ENCODE measurements around the gene MRPL22.
"Not testable (repeated sequence)": the region's sequence is repeated elsewhere in the genome, so short reads cannot be mapped to it uniquely, and the experiment has no call there.

The MRPL22 gene

DNA sequence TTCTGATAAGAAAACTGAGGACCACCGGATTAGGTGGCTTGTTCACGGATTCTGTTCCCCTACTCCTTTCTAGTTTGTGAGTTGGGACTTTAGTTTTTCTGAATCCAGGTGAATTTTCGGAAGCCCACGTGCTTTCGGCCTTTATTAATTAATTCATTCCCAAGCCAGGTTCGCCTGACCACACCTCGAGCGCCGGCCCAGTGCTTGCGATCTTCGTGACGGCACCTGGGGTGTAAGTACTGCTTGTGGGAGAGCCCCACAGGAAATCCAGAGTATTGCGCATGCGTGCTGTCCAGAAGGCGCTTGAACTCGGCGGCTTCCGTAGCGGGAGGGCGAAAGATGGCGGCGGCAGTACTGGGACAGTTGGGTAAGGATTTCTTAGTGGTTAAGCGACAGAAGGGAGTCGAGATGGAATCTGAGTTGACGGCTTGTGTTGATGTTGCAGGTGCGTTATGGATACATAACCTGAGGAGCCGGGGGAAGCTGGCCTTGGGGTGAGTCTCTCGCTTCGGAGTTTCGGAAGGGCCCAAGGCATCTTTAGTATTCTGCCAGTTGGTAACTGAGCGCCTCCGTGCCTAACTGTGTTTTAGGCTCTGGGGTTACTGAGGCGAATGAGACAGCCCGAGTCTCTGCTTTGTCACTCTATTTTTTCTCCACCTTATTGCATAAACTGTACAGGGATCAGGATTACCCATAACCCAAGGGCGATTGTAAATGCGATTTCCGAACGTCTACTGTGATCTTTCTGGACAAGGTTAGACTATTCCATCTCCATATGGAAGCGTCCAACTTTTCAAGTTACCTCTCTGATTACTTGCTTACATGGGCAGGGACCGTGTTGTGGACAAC lies at the start of gene MRPL22:
Gene MRPL22 (plus strand): TSS at position 302 of the 849 bp plus-strand sequence. CDS start 38 bp downstream, at position 340.
- DNase-seq (ENCODE audit: low read depth) = peak; percentile 78

DNA sequence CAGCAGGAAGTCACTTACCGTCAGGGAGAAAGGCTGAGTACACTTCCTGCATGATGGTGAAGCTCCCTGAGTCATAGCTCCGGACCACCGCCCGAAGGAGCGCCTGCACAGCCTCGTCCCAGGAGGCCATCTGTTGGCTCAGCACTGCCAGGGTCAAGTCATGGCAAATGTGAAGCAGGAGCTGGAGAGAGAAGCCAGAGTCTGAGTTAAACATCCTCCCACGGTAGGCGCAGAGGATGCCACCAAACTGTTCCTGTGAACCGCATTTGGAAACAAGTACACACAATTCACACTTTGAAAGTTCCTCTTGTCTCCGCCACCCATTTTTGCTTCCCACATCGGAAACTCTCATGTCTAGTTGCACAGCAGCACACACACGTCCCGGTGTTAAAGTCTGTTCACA lies 48.5 kb upstream of the MRPL22 start:
- DNase-seq (ENCODE audit: low read depth) = no peak

DNA sequence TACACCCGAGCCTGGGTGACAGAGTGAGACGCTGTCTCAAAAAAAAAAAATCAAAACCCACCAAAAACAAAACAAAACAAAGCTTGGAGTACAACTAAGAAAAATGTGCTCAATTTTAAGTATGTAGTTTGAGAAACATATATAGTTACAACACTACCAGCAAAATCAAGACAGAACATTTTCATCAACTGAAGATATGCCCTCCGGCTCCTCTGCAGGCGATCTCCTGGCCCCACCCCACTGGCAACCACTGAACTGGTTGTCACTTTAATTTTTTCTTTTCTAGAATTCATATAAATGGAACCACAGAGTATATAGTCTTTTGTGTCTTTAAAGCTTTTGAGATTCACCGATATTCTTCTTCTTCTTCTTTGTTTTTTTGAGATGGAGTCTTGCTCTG lies 47.5 kb upstream of the MRPL22 start:
- no peak for DNase-seq (ENCODE audit: low read depth)

DNA sequence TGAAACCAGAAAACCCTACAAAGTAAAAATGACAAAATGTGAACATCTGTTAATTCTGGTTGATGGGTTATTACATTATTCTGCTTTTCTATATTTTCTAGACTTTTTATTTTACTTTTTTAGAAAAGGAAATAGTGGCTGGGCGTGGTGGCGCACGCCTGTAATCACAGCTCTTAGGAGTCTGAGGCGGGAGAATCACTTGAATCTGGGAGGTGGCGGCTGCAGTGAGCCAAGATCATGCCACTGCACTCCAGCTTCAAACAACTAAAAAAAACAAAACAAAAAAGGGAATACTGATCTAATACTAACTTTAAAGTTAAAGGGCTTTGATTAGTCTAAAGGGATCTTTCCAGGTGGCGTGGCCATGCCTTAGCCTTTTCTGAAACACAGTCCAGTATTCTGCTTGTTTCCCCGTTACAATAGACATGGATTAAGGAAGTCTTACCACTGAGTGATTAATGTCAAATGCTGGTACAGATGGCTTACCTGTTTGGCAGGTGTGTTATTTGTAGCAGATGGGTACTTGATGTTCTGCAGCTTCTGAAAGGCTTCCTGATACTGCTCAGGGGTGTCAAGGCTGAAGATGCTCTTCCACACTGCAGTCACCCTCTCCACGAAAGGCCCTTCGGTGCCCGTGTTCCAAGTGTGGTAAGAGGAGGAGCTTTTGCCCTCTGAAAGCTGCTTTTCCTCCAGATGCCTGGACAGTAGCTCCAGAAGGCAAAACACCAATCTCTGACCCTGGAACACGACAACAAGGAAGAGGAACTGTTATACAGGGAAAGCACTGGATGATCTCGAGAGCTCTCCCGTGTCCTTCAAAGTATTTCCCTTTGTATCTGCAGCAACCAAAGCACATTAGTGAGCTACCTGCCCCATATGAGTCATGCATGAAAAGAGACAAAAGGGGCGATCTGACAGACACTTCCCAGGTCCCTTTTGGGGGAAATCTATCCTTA lies 45.0 kb upstream of the MRPL22 start:
- DNase-seq (ENCODE audit: low read depth) = no peak

DNA sequence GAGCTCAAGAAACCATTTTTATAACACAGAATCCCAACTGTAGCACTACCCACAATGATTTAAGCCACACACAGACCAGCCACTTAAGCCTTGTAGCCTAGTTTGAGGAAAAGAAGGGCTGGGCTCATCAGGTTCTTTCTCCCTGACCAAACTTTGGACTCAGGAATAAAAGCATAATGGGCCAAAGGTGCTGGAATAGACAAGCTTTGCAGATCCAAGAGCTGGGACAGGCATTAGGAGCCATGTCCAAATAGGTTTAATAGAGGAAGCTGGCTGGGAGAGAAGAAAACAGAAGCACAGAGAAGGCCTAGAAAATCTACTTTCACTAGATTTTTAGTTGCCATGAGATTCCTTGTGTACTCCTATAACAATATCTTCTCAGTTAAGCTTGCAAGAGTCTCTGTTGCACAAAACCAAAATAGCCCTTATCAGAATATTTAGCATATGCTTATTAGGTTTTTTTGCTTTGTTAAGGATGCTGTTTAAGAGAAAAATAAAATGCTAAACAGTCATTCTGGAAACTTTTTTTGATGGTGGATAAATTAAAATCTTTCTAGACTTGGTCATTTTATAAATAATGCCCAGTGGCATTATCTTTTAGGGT lies 44.2 kb upstream of the MRPL22 start:
- DNase-seq (ENCODE audit: low read depth) = no peak

DNA sequence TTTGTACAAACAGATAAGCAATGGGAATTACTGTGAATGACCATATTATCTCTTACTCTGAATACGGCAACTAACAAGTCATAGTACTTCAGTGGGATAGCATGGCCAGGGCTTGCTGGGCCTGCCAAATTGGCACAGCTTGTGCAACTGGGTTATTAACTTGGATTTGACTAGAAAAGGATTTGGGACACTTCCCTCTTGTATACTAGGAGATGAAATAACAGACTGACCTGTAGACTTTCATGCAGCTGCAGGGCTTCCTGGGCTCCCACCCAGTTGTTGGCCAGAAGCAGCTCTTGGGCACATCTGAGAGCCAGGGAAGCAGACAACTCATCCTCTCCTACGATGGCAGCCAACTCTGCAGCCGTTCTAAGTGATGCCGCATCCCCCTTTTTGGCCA lies 42.7 kb upstream of the MRPL22 start:
- DNase-seq (ENCODE audit: low read depth) = no peak

DNA sequence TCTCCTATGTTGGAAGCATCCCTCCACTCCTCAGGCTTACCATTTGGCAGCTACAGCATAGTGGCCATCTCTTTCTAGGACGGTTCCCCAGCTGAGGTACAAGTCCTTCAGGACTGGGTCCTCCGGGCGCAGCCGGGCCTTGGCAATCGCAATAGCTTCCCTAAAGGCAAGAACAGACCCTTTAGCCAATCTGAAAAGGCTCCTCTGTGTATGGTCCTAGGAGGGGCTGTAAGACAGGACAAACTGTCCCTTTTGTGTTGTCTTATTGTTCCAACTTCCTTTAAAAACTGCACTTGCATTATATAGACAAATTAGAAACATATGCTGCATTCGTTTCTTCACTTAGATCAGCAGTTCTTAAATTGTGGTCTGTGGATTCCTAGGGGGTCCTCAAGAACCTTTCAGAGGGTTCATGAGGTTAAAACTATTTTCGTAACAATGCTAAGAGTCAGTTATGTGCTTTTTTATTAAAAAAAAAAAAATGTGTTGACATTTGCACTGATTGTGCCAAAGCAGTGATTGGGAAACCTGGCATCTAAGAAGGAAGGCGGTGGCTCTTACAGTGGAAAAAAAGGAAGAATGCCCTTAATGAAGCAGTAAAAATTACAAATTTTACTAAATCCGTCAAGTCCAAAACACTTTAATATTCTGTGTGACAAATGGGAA lies 41.6 kb upstream of the MRPL22 start:
- DNase-seq (ENCODE audit: low read depth) = no peak

DNA sequence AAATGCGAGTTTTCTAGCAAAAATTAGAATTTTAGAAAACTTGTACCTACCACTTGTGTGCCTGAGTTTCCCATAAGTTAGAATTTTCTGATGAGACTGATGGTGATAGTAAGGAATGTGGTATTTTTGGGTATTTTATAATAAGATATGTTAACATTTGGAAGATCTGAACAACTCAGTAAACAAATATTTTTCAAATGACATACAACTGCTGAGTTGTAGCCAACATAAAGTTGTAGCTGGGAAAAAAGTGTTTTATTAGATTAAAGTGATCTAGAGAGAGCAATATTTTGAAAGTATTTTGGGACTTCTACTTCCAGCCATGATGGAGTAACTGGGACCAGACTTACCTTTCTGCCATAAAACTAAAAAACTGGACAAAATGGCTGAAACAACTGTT lies 40.8 kb upstream of the MRPL22 start:
- DNase-seq (ENCODE audit: low read depth) = no peak

DNA sequence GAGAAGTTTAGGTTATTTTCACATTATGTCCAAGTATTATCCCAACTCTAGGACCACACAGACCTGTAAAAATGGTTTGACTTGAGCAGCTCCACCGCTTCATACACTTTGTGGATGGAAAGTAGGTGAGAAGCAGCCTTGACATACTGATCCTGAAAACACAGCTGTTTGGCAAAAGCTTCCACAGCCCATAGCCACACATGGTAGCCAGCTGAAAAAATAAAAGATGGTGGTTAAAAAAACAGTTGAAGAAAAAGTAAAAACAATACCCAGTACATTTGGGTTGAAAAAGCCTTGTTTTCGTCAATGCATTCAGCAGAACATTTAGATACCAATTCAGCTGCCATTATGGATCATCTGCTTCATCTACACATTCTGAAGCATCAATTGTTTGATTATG lies 39.6 kb upstream of the MRPL22 start:
- no peak for DNase-seq (ENCODE audit: low read depth)

DNA sequence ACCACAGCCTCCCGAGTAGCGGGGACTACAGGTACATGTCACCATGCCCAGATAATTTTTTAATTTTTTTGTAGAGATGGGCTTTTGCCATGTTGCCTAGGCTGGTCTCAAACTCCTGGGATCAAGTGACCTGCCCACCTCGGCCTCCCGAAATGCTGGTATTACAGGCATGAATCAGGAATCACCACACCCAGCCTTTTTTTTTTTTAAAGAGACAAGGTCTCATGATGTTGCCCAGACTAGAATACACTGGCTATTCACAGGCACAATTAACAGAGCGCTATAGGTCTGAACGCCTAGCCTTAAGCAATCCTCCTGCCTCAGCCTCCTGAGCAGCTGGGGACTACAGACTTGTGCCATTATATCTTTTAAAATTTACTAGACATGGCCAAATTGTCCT lies 39.0 kb upstream of the MRPL22 start:
- DNase-seq (ENCODE audit: low read depth) = no peak

DNA sequence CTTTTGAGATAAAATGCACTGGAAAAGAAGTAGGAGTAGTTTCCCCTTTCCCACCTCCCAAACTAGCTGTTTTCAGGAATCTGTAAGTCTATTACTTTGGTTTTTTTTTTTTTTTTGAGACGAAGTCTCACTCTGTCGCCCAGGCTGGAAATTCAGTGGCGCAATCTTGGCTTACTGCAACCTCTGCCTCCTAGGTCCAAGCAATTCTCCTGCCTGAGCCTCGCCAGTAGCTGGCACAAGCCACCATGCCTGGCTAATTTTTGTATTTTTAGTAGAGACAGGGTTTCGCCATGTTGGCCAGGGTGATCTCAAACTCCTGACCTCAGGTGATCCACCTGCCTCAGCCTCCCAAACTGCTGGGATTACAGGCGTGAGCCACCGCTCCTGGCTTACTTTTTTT lies 35.3 kb upstream of the MRPL22 start:
- DNase-seq (ENCODE audit: low read depth) = not testable (repeated sequence)

DNA sequence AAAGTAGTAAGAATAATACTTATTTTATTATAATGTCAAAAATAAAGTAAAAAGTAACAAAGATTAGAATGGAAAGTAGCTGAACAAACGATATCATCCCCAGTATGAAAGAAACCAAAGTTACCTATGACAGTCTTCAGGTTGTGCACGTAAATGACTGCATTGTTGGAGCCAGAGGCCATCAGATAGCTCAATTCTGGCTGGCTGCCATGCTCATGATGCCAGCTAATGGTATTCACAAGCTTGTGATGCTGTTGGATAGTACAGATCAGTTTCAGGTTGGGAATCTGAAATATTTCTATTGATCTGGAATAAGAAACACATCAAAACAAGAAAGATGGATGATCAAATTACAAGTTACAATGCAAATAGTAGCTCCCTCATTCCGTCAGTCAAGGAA lies 24.0 kb upstream of the MRPL22 start:
- no peak for DNase-seq (ENCODE audit: low read depth)

DNA sequence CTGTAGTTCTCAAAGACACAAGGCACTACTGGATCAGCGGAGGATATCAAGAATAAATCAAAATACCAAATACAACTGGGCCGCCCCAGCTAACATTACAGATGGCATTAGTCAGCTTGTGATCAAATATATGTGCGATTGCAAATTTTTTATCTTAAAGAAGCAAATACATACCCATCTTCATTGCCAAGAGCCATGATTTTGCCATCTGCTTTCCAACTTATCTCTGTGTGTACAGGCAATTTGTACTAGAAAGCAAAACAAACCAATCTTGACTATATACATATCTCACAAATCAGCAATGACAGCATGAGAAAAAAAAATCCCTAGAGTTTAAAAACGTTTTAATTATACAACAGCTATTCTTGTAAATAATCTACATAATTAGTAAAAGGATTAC lies 23.1 kb upstream of the MRPL22 start:
- no peak for DNase-seq (ENCODE audit: low read depth)

DNA sequence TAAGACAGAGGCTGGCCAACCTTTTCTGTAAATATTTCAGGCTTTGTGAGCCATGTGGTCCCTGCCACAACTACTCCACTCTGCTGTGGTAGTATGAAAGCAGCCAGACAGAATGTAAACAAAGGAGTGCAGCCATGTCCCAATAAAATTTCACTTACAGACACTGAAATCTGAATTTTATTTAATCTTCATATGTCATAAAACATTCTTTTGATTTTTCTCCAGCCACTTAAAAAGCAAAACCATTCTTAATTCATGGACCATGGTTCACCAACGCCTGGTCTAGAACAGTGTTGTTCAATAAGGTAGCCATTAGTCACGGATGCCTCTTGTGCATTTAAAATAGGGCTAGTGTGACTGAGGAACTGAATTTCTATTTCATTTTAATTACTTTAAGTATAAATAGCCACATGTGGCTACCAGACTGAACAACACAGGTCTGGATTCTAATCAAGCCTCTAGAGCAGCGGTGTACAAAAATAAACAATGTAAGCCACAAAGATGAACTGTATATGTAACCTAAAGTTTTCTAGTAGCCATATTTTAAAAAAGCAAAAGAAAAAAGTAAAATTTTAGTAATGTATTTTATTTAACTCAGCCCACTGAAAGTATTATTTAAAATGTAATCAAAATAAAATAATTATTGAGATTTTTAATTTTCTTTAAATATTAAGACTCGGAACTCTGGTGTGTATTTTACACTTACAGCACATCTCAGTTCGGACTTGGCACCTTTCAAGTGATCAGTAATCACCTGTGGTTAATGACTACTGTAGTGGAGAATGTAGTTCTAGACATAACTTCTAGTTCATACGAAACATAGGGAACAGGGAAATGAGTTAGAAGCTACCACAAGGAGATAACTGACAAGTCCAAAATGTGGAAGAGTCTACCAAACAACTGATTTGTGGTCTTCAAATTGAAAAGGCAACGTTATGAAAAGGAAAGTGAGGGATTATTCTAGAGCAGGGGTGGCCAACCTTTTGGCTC lies 17.1 kb upstream of the MRPL22 start:
- DNase-seq (ENCODE audit: low read depth) = no peak

DNA sequence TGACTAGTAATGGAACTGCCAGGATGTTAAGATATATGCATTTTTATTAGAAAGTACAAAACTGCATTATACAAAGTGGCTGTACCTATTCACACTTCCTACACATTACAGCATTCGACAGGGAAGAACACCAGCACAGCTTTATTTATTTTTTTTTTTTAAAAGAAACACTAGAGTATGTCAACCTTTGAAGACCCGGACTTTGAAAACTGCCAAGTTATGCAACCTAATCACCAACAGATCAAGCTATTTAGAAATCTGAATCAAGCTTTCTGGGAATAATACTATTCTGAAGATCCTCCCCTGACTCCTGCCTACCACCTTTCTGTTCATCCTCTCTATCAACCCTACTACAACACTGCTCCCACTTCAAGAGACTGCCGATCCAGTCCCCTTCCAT lies 7.3 kb upstream of the MRPL22 start:
- no peak for DNase-seq (ENCODE audit: low read depth)

DNA sequence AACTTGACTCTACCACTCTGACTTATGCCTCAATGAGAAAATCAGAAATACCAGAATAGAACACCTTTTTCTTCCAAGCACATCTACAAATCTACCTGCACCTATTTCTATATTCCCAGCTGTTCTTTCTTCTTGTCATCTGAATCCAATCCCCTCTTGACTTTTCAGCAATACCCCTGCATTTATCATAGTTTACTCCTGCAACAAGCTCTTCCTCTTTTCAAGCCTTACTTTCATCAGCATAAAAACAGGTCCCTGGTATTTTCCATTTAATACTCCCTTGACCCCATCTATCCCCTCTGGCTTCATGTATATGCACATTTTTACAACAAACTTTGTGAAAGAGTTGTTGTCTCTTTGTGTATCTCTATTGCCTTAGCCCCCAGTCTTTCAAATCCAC lies 6.0 kb upstream of the MRPL22 start:
- DNase-seq (ENCODE audit: low read depth) = no peak

DNA sequence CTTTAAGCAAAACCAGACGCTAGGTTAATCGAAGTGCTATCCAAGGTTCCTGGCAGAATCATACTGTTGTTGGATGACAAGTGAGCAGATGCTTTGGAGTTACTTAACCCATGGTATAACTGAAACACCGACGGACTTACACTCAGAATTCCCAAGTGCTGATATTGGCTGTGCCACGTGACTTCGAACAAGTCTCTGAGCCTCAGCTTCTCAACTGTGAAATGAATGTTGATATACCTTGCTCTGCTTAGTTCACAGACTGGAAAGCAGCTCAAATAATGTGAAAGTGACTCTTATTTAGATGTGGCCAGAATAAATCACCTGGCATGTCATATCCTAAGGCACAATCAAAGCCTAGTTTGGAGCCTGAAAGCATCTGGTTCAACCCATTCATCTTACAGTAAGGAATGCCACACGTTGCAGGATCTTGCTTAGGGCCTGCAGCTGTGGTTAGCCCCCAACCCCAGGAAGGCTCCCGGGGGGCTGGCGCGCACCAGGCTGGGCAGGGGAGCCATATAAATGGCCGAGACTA lies 3.6 kb upstream of the MRPL22 start:
- DNase-seq (ENCODE audit: low read depth) = no peak

DNA sequence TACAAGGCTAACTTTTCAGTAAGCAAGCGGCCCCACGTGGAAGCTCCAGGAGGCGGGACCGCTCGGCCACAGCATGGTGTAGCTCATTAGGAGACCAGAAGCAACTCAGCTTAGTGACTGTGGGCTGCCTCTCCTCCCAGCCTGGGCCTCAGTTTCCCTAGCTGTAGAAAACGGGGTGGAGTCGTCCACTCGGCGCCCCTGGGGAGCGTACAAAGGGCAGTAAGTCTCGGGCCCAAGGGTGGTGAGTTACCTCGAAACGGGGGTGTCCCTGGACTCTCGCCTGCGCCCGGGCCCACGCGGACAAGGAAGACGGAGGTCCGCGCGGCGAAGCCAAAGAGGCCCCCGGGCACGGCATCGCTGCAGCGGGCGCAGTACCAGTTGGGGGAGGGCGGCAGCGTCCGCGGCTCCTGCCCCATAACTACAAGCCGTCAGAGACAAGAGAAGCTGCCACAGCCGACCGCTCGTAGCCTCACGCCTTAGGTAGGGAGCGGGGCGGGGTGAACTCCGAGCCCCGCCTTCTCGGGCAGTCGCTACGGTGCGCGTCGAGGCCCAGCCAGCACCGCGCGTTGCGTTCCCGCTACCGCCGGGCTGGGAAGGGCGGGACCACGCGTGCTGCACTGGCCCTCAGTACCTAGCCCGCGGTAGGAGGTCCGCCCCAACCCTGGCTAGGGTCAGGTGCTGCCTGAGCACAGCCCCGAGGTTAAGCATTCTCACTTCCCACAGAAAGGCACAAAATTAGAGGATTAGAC lies 3.0 kb upstream of the MRPL22 start, which contains the start of gene GEMIN5:
Gene GEMIN5 (minus strand): TSS at position 494 of the 749 bp plus-strand sequence. CDS start 78 bp downstream, at position 416.
- no peak for DNase-seq (ENCODE audit: low read depth)

DNA sequence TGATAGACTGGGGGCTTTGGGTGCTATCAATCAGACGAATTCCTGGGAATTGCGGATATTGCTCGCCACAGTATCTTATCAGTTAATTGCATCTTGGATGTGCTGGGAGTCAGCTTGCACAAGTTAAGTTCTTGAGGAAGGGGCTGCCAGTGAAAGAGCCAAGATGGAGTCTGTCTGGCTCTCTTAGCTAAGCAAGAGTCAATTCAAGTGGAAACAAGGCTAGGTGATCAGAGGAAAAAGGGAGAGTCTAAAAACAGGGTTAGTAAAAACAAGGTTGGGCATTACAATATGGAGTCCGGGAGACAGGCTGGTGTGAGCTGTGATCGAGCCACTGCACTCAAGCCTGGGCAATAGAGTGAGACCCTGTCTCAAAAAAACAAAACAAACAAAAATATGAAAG lies 1.5 kb upstream of the MRPL22 start:
- not testable (repeated sequence) for DNase-seq (ENCODE audit: low read depth)

DNA sequence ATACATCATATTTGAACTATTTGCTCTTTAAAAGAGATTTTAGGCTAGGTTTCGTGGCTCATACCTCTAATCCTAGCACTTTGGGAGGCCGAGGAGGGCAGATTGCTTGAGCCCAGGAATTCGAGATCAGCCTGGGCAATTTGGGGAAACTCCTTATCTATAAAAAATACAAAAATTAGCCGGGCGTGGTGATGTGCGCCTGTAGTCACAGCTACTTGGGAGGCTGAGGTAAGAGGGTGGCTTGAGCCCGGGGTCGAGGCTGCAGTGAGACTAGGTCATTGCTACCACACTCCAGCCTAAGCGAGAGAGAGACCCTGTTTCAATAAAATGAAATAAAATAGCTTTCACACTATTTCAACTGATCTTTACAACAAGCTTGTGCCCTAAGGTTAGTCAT lies 500 bp upstream of the MRPL22 start:
- DNase-seq (ENCODE audit: low read depth) = no peak
